Measurements from ENCODE around the gene DEAF1. TPM values are rescaled to one million over a fixed set of nuclear protein-coding genes. Genes with fewer than 3 reads are reported as not detected.
"Not testable (repeated sequence)": the region's sequence is repeated elsewhere in the genome, so short reads cannot be mapped to it uniquely, and the experiment has no call there.

Gene DEAF1
- total and polyA plus RNA-seq, 10 of the 15 experiments (the other 5 are each of a cell fraction or from before 2014, with no cell fraction given), result 0.68 to 51.3 (median 25.9) TPM

GRCh38 chr11:655036-655726 is 39.8 kb downstream of the DEAF1 start:
- RAD21 ChIA-PET (ENCODE audit: unreplicated experiment), result no interaction called here
- FAIRE-seq, result no peak

GRCh38 chr11:654444-654843 is 40.6 kb downstream of the DEAF1 start:
- intact Hi-C loops (cut with micrococcal nuclease; ENCODE audit: unreplicated experiment); H3K9me3 ChIP-seq (replicated peaks; ENCODE audit: control insufficient read depth, insufficient read depth, low read length); DNase-seq (ENCODE audit: low read depth, low spot score); in situ Hi-C loops (cut with MboI); FAIRE-seq; H3K4me2 ChIP-seq (ENCODE audit: control insufficient read depth, insufficient read depth); RAD21 ChIA-PET (ENCODE audit: unreplicated experiment); H4K20me1 ChIP-seq (ENCODE audit: control insufficient read depth, insufficient read depth); H2AFZ ChIP-seq (ENCODE audit: control insufficient read depth, low read depth, low read length); H3K36me3 ChIP-seq (ENCODE audit: control insufficient read depth in 2 of 2, insufficient read depth in 2 of 2, low read length in 1 of 2); POLR2A ChIA-PET; H3K27ac ChIP-seq (ENCODE audit: control insufficient read depth, insufficient read depth); ATAC-seq; H3K79me2 ChIP-seq (ENCODE audit: control insufficient read depth, insufficient read depth, low read length); H3K4me3 ChIP-seq; H3K27me3 ChIP-seq (replicated peaks in 1 of 2; ENCODE audit: control insufficient read depth in 2 of 2, insufficient read depth in 2 of 2, low read length in 1 of 2); SMC1A ChIA-PET (ENCODE audit: uncharacterized antibody, unreplicated experiment); BruUV-seq (replicated peaks); H3K4me1 ChIP-seq (ENCODE audit: control insufficient read depth, insufficient read depth, low read length); H3K9ac ChIP-seq (ENCODE audit: control insufficient read depth, insufficient read depth, low read length): not testable (repeated sequence)
- CTCF ChIA-PET, result interaction anchor here (0.7 to 1.5 kb wide), 2 partner anchors 64 to 72 kb away, joined by 3 read pairs; no protein-coding TSS in a partner anchor
- 98% methylated on average over 12 of the region's 12 CpGs for WGBS (ENCODE audit: insufficient coverage, insufficient replicate concordance, low lambda C conversion rate, missing lambda C conversion rate)

More at GRCh38 chr11:655036-655726, 39.8 kb downstream of the DEAF1 start:
- ChIA-PET POLR2A (interaction anchor here (0.7 kb wide), 1 partner anchor 156 kb away, joined by 3 read pairs; no protein-coding TSS in a partner anchor), SMC1A (ENCODE audit: uncharacterized antibody, unreplicated experiment) (no interaction called here), CTCF (interaction anchor here (1.5 kb wide), 1 partner anchor 72 kb away, joined by 3 read pairs; no protein-coding TSS in a partner anchor)
- intact Hi-C loops (cut with micrococcal nuclease; ENCODE audit: unreplicated experiment), result no loop called here
- H3K9ac ChIP-seq (ENCODE audit: control insufficient read depth, insufficient read depth, low read length), result no peak overlapping the region
- H3K79me2 ChIP-seq (ENCODE audit: control insufficient read depth, insufficient read depth, low read length), result no peaks in the 10 kb centered on the region
- no peak overlapping the region for H3K4me2 ChIP-seq (ENCODE audit: control insufficient read depth, insufficient read depth)
- in situ Hi-C loops (cut with MboI), result no loop called here
- H2AFZ ChIP-seq (ENCODE audit: control insufficient read depth, low read depth, low read length), result no peak overlapping the region
- H3K4me1 ChIP-seq (ENCODE audit: control insufficient read depth, insufficient read depth, low read length), result peaks cover 8% of the 10 kb centered on the region
- no peaks in the 10 kb centered on the region for H4K20me1 ChIP-seq (ENCODE audit: control insufficient read depth, insufficient read depth)
- H3K27me3 ChIP-seq (replicated peaks in 1 of 2; ENCODE audit: control insufficient read depth in 2 of 2, insufficient read depth in 2 of 2, low read length in 1 of 2), result no peaks in the 10 kb centered on the region
- H3K9me3 ChIP-seq (replicated peaks; ENCODE audit: control insufficient read depth, insufficient read depth, low read length), result no peaks in the 10 kb centered on the region
- DNase-seq (ENCODE audit: low read depth, low spot score) (no peak), ATAC-seq (no peak)
- no peak overlapping the region for H3K27ac ChIP-seq (ENCODE audit: control insufficient read depth, insufficient read depth)
- H3K36me3 ChIP-seq (ENCODE audit: control insufficient read depth in 2 of 2, insufficient read depth in 2 of 2, low read length in 1 of 2), result peaks cover 2 to 13% of the 10 kb centered on the region in 2 experiments; a peak in 3 of 4 replicates
- WGBS (ENCODE audit: insufficient coverage, insufficient replicate concordance, low lambda C conversion rate, missing lambda C conversion rate), result 95% methylated on average over 30 of the region's 30 CpGs
- H3K4me3 ChIP-seq, result no peak overlapping the region
- TF ChIP-seq BACH1 (IDR thresholded peaks at IDR 0.05; ENCODE audit: borderline replicate concordance) (no peak), LARP7 (IDR thresholded peaks at IDR 0.05) (no peak), CHD4 (IDR thresholded peaks at IDR 0.05) (no peak), SPI1 (IDR thresholded peaks at IDR 0.05; ENCODE audit: borderline replicate concordance, insufficient read depth, low read depth, low read length) (no peak)
- BruUV-seq (replicated peaks), result no TSS peak

All from GM12878 (cell line).